Progenitor cell of endocrine pancreas (in vitro differentiated cells): ENCODE measurements around the gene MAGI3. TPM values are rescaled to one million over a fixed set of nuclear protein-coding genes. Genes with fewer than 3 reads are reported as not detected.
"Not testable (repeated sequence)": the region's sequence is repeated elsewhere in the genome, so short reads cannot be mapped to it uniquely, and the experiment has no call there.

ENCODE experiments used
- DNase-seq: peaks from one replicate; pipeline ENCODE4 v3.0.0; 2021; ENCODE audit warnings: low spot score; ENCODE audit not compliant: unreplicated experiment
- H3K27ac Mint-ChIP-seq: 2 replicates; pipeline ENCODE4 v1.8.0; 2021; ENCODE audit warnings: mild to moderate bottlenecking, moderate library complexity, mixed read lengths
- H3K27me3 Mint-ChIP-seq: 2 replicates; pipeline ENCODE4 v1.8.0; 2021; ENCODE audit warnings: mixed read lengths
- H3K36me3 Mint-ChIP-seq: 2 replicates; pipeline ENCODE4 v1.8.0; 2022; ENCODE audit warnings: mixed read lengths; ENCODE audit not compliant: insufficient read depth
- H3K4me1 Mint-ChIP-seq: 2 replicates; pipeline ENCODE4 v1.8.0; 2021; ENCODE audit warnings: low read depth, mixed read lengths
- H3K4me3 Mint-ChIP-seq: 2 replicates; pipeline ENCODE4 v1.8.0; 2021; ENCODE audit warnings: low read depth, mild to moderate bottlenecking, moderate library complexity, mixed read lengths
- H3K9me3 Mint-ChIP-seq: 2 replicates; pipeline ENCODE4 v1.8.0; 2021; ENCODE audit warnings: low read depth, mixed read lengths
- total RNA-seq: library from RNA; stranded (reverse); gene quantifications from 2 replicates; pipeline ENCODE4 v1.2.1, GENCODE V29; 2021
- TF ChIP-seq, protein P1 (sequence below): fragments of 200-600 bp; sonication (generic); IDR thresholded peaks from one replicate; pipeline ENCODE4 v1.5.0; 2021; ENCODE audit warnings: antibody characterized with exemption, mild to moderate bottlenecking; ENCODE audit not compliant: unreplicated experiment

Gene MAGI3
- total RNA-seq, 1 donor from 2014 or later = 23.7 TPM

DNA sequence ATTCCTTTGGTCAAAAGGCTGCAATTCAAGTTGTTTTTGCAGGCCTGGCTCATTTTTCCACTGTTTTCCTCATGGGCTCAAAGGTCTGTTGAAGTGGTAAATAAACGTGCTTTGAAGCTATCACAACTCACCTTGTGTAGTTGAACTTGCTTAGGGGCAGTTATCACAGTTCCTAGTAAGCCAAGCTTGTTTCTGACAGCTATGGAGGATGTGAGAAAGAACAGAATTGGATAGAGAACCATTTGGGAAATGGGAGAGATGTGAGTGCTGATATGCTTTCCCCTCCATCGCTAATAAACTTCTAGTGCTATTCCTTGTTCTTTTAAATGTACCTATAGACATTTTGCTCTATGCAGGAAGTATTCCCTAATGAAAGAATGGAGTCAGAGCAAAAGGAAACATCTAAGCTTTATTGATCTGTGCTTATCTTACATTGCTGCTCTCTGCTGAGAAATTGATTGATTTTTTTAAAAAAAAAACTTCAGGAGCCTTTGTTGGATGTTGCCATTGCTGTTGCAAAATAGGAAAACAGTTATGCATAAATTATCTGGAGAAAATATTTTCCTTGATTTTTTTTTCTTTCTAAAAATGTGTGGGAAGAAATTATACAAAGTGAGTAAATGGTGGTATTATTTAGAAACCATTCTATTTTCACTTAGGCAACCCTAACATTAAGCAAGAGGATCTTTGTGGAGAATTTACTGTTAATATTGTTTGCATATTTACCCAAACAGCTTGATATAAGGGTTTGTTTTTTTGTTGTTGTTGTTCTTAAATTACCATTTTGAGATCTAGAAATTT, 118.2 kb downstream of the MAGI3 start:
- TF ChIP-seq, protein P1, sequence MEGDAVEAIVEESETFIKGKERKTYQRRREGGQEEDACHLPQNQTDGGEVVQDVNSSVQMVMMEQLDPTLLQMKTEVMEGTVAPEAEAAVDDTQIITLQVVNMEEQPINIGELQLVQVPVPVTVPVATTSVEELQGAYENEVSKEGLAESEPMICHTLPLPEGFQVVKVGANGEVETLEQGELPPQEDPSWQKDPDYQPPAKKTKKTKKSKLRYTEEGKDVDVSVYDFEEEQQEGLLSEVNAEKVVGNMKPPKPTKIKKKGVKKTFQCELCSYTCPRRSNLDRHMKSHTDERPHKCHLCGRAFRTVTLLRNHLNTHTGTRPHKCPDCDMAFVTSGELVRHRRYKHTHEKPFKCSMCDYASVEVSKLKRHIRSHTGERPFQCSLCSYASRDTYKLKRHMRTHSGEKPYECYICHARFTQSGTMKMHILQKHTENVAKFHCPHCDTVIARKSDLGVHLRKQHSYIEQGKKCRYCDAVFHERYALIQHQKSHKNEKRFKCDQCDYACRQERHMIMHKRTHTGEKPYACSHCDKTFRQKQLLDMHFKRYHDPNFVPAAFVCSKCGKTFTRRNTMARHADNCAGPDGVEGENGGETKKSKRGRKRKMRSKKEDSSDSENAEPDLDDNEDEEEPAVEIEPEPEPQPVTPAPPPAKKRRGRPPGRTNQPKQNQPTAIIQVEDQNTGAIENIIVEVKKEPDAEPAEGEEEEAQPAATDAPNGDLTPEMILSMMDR = no peak
- peak overlapping the region; percentile 69 for H3K27ac Mint-ChIP-seq
- H3K4me3 Mint-ChIP-seq = peak overlapping the region; percentile 29
- DNase-seq = no peak
- peaks cover 15% of the 10 kb centered on the region for H3K9me3 Mint-ChIP-seq
- H3K27me3 Mint-ChIP-seq = no peaks in the 10 kb centered on the region
- H3K4me1 Mint-ChIP-seq = peaks cover 30% of the 10 kb centered on the region
- H3K36me3 Mint-ChIP-seq = peaks cover 14% of the 10 kb centered on the region

DNA sequence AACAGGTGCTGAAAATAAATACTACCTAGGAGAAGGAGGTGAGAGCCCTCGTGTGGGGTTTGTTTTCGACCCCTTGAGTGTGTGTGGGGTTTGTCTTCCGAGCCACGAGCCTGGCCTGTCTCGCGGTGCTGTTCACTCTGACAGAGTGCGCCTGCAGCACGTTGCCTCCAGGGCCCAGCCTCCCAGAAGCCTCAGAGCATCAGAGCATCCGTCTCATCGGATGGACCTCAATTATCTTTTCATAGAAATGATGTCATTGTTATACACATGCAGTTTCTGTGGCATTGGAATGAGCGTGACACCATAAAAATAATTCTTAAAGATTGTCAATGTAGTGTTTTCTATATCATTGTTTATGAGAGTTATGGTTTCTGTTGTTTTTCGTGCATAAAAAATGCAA, 119.5 kb downstream of the MAGI3 start:
- Mint-ChIP-seq H3K36me3 (peaks cover 14% of the 10 kb centered on the region), H3K4me1 (peaks cover 30% of the 10 kb centered on the region), H3K9me3 (peaks cover 15% of the 10 kb centered on the region)
- not testable (repeated sequence) for DNase-seq, H3K27ac Mint-ChIP-seq, H3K4me3 Mint-ChIP-seq, H3K27me3 Mint-ChIP-seq

DNA sequence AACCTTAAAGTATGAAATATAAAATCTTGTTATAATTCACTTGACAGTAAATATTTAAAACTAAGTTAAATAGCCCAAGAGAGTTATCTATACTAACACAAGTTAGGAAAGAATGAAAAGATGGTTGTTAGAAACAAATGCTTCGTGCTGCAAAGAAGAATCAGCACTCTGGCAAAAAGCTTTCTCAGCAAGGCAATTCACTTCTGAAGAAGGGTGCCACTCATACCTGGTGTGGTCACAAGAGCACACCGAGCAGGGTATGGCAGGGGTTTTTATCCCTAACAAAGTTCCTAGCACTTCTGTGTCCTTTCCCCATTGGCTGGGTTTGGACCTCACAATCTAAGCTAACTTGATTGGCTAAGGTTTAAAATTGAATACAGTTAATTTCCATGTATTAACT, 121.0 kb downstream of the MAGI3 start:
- Mint-ChIP-seq H3K4me3 (no peak overlapping the region), H3K27me3 (no peaks in the 10 kb centered on the region), H3K4me1 (peaks cover 29% of the 10 kb centered on the region), H3K36me3 (peaks cover 14% of the 10 kb centered on the region), H3K27ac (no peak overlapping the region), H3K9me3 (peaks cover 15% of the 10 kb centered on the region)
- TF ChIP-seq, protein P1 = no peak
- no peak for DNase-seq

DNA sequence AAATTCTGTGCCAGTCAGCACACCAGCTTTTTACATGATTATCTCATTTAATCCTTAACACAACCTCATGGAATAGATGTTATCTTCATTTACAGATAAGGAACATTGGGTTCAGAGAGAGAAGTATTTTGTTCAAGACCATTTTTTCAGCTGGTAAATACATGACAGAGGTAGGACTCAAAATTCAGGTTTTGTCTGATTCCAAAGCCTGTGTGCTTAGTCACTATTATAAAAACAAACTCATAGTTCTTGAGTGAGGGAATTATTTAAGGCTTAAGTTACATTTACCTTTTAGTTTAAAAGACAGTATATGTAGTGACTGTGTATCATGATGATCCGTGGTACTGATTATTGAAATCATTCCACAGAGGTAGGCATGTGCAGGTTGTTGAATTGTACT, 125.2 kb downstream of the MAGI3 start:
- Mint-ChIP-seq H3K27ac (no peak overlapping the region), H3K9me3 (peaks cover 13% of the 10 kb centered on the region), H3K27me3 (no peaks in the 10 kb centered on the region), H3K36me3 (peaks cover 11% of the 10 kb centered on the region), H3K4me3 (no peak overlapping the region), H3K4me1 (peaks cover 17% of the 10 kb centered on the region)
- DNase-seq = no peak
- TF ChIP-seq, protein P1 = no peak

DNA sequence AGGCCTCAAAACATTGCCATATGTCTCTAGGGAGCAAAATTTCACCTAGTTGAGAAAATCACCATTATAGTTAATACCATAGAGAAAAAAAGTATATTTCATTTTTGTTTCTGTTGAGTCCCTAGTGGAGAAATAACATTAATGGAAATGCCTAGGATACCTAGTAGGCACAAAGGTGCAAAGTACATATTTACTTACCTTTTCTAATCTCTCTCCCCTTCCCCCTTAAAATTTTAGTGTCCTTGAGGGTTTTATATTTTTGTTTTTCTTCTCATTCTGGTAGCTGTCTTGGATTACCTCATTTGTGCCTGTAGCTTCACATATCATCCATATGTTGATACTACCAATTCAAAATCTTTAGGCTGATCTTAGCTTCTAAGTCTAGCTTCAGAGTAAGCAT, 127.0 kb downstream of the MAGI3 start:
- Mint-ChIP-seq H3K27ac (no peak overlapping the region), H3K27me3 (no peaks in the 10 kb centered on the region), H3K36me3 (peaks cover 5% of the 10 kb centered on the region), H3K9me3 (peaks cover 7% of the 10 kb centered on the region), H3K4me1 (peaks cover 17% of the 10 kb centered on the region), H3K4me3 (no peak overlapping the region)
- no peak for DNase-seq
- TF ChIP-seq, protein P1 = no peak

DNA sequence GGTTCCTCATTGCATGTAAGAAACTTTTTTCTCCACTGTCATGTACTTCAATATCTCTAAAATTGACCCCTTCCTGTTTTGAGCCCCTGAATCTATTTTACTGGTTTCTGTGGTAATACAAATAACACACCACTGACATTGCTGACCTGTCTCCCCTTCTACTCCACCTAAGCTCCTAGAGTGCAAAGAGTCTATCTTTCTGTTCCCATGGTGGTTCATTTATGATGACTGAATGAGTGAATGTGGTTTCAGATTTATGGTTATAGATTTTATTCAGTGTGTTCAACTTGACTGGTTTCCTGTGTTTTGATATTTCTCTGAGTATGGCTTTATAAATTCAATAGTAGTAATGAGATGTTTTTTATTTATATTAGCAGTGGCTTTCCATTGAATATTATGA, 127.7 kb downstream of the MAGI3 start:
- Mint-ChIP-seq H3K9me3 (peaks cover 13% of the 10 kb centered on the region), H3K36me3 (peaks cover 10% of the 10 kb centered on the region), H3K27ac (no peak overlapping the region), H3K4me3 (no peak overlapping the region), H3K27me3 (no peaks in the 10 kb centered on the region), H3K4me1 (peaks cover 17% of the 10 kb centered on the region)
- no peak for DNase-seq
- TF ChIP-seq, protein P1 = no peak
